HEK293 (cell line): ENCODE measurements around the gene CRYBA2.

Experiments
- CTCF ChIA-PET: fragments of 350-600 bp; formaldehyde crosslinking; extraction: SDS; loops from one replicate; lab custom pipeline; 2021; ENCODE audit warnings: antibody characterized with exemption; lab: Yijun Ruan, JAX
- POLR2A ChIA-PET: fragments of 300-600 bp; formaldehyde crosslinking; extraction: SDS; loops from one replicate; lab custom pipeline; 2020; ENCODE audit warnings: antibody characterized with exemption, inconsistent platforms; lab: Yijun Ruan, JAX
- H3K27ac ChIP-seq: fragments of 200-500 bp; sonication (Bioruptor generic); 2 replicates; pipeline ENCODE4 v1.5.1; 2014; ENCODE audit warnings: low read depth, low read length, control low read depth, inconsistent platforms; ENCODE audit errors: extremely low read depth
- H3K36me3 ChIP-seq, 2 experiments: fragments of 200-500 bp in 1 of 2; sonication (Bioruptor generic) in 1 of 2; 1 replicate in 1 of 2; 2 replicates in 1 of 2; pipeline ENCODE4 v1.5.1; 2014 to 2017; ENCODE audit warnings: inconsistent platforms in 2 of 2, low read length in 2 of 2; ENCODE audit not compliant: control insufficient read depth in 2 of 2, insufficient read depth in 1 of 2
- H3K4me1 ChIP-seq: fragments of 200-500 bp; sonication (Bioruptor generic); 2 replicates; pipeline ENCODE4 v1.5.1; 2014; ENCODE audit warnings: mild to moderate bottlenecking, low read length, inconsistent platforms; ENCODE audit not compliant: control insufficient read depth, insufficient read depth
- H3K4me3 ChIP-seq: 2 replicates; pipeline ENCODE4 v1.5.1; 2011; ENCODE audit warnings: low read depth, mild to moderate bottlenecking, control low read depth, low read length, moderate library complexity
- H3K9me3 ChIP-seq: fragments of 200-500 bp; sonication (Bioruptor generic); 2 replicates; pipeline ENCODE4 v1.5.1; 2014; ENCODE audit warnings: low read depth, low read length, inconsistent platforms; ENCODE audit not compliant: control insufficient read depth, insufficient read depth
- BCL11B ChIP-seq: fragments of 450-650 bp; formaldehyde crosslinking; IDR thresholded peaks from 2 replicates; pipeline ENCODE4 v1.5.1; 2016; ENCODE audit warnings: low read depth, missing biosample characterization, missing genetic modification characterization
- FEZF1 ChIP-seq: fragments of 450-650 bp; formaldehyde crosslinking; IDR thresholded peaks from 2 replicates; pipeline ENCODE4 v1.5.1; 2016; ENCODE audit warnings: missing biosample characterization, missing genetic modification characterization
- HOXD13 ChIP-seq: sonication (generic); formaldehyde crosslinking; IDR thresholded peaks from 2 replicates; pipeline ENCODE4 v1.8.0; 2022; ENCODE audit warnings: missing genetic modification reagents, borderline replicate concordance
- KLF1 ChIP-seq: fragments of 450-650 bp; formaldehyde crosslinking; IDR thresholded peaks from 2 replicates; pipeline ENCODE4 v1.5.1; 2016; ENCODE audit warnings: missing biosample characterization, missing genetic modification characterization
- SP3 ChIP-seq: fragments of 450-650 bp; formaldehyde crosslinking; IDR thresholded peaks from 2 replicates; pipeline ENCODE4 v1.5.1; 2016; ENCODE audit warnings: missing biosample characterization, missing genetic modification characterization
- SP7 ChIP-seq: fragments of 450-650 bp; formaldehyde crosslinking; IDR thresholded peaks from 2 replicates; pipeline ENCODE4 v1.5.1; 2016; ENCODE audit warnings: missing biosample characterization, missing genetic modification characterization
- ZBTB48 ChIP-seq: fragments of 450-650 bp; formaldehyde crosslinking; IDR thresholded peaks from 2 replicates; pipeline ENCODE4 v1.5.1; 2016; ENCODE audit warnings: missing biosample characterization, missing genetic modification characterization
- ZEB2 ChIP-seq: fragments of 450-650 bp; formaldehyde crosslinking; IDR thresholded peaks from 2 replicates; pipeline ENCODE4 v1.5.1; 2016; ENCODE audit warnings: missing biosample characterization, missing genetic modification characterization
- ZNF10 ChIP-seq: fragments of 450-650 bp; formaldehyde crosslinking; IDR thresholded peaks from 2 replicates; pipeline ENCODE4 v1.5.1; 2017; ENCODE audit warnings: missing biosample characterization, missing genetic modification characterization
- ZNF112 ChIP-seq: fragments of 450-650 bp; formaldehyde crosslinking; IDR thresholded peaks from 2 replicates; pipeline ENCODE4 v1.5.0; 2017; ENCODE audit warnings: missing biosample characterization, missing genetic modification characterization
- ZNF146 ChIP-seq: fragments of 450-650 bp; formaldehyde crosslinking; IDR thresholded peaks from 2 replicates; pipeline ENCODE4 v1.5.1; 2016; ENCODE audit warnings: missing biosample characterization, missing genetic modification characterization
- ZNF19 ChIP-seq: fragments of 450-650 bp; formaldehyde crosslinking; IDR thresholded peaks from 2 replicates; pipeline ENCODE4; 2016; ENCODE audit warnings: missing biosample characterization, missing genetic modification characterization, low read depth
- ZNF350 ChIP-seq: fragments of 450-650 bp; formaldehyde crosslinking; IDR thresholded peaks from 2 replicates; pipeline ENCODE4 v1.5.0; 2017; ENCODE audit warnings: missing biosample characterization, mild to moderate bottlenecking, missing genetic modification characterization
- ZNF521 ChIP-seq: fragments of 450-650 bp; formaldehyde crosslinking; IDR thresholded peaks from 2 replicates; pipeline ENCODE4 v1.5.1; 2017; ENCODE audit warnings: missing biosample characterization, mild to moderate bottlenecking, missing genetic modification characterization
- ZNF549 ChIP-seq: fragments of 450-650 bp; IDR thresholded peaks from 2 replicates; pipeline ENCODE4 v1.5.1; 2018; ENCODE audit warnings: missing biosample characterization, missing genetic modification characterization, mild to moderate bottlenecking, inconsistent platforms, moderate library complexity
- ZNF555 ChIP-seq: fragments of 450-650 bp; formaldehyde crosslinking; conservative IDR thresholded peaks from 2 replicates; pipeline ENCODE4 v1.5.1; 2017; ENCODE audit warnings: missing biosample characterization, mild to moderate bottlenecking, missing genetic modification characterization, inconsistent platforms
- ZNF561 ChIP-seq: fragments of 450-650 bp; IDR thresholded peaks from 2 replicates; pipeline ENCODE4 v1.5.1; 2018; ENCODE audit warnings: missing biosample characterization, missing genetic modification characterization, borderline replicate concordance
- ZNF610 ChIP-seq: fragments of 450-650 bp; formaldehyde crosslinking; IDR thresholded peaks from 2 replicates; pipeline ENCODE4 v1.5.1; 2016; ENCODE audit warnings: missing biosample characterization, missing genetic modification characterization, borderline replicate concordance
- ZNF654 ChIP-seq: fragments of 450-650 bp; formaldehyde crosslinking; IDR thresholded peaks from 2 replicates; pipeline ENCODE4 v1.5.1; 2016; ENCODE audit warnings: low read depth, missing biosample characterization, missing genetic modification characterization
- ZNF660 ChIP-seq: fragments of 450-650 bp; IDR thresholded peaks from 2 replicates; pipeline ENCODE4 v1.5.1; 2018; ENCODE audit warnings: missing biosample characterization, mild to moderate bottlenecking, missing genetic modification characterization
- ZNF664 ChIP-seq: fragments of 450-650 bp; formaldehyde crosslinking; IDR thresholded peaks from 2 replicates; pipeline ENCODE4 v1.5.1; 2016; ENCODE audit warnings: missing biosample characterization, missing genetic modification characterization
- ZNF768 ChIP-seq: fragments of 450-650 bp; formaldehyde crosslinking; IDR thresholded peaks from 2 replicates; pipeline ENCODE4 v1.5.1; 2018; ENCODE audit warnings: missing biosample characterization, mild to moderate bottlenecking, missing genetic modification characterization
- TF ChIP-seq, protein P1 (sequence below): fragments of 450-650 bp; formaldehyde crosslinking; IDR thresholded peaks from 2 replicates; pipeline ENCODE4 v1.5.1; 2016; ENCODE audit warnings: missing biosample characterization, missing genetic modification characterization
- TF ChIP-seq, protein P2 (sequence below): fragments of 450-650 bp; formaldehyde crosslinking; optimal IDR thresholded peaks from 2 replicates; pipeline ENCODE3; 2016; ENCODE audit warnings: missing biosample characterization, mild to moderate bottlenecking, missing genetic modification characterization
- TF ChIP-seq, protein P3 (sequence below): fragments of 450-650 bp; formaldehyde crosslinking; IDR thresholded peaks from 2 replicates; pipeline ENCODE4 v1.5.1; 2016; ENCODE audit warnings: missing biosample characterization, missing genetic modification characterization, borderline replicate concordance
- TF ChIP-seq, protein P4 (sequence below): fragments of 450-650 bp; formaldehyde crosslinking; IDR thresholded peaks from 2 replicates; pipeline ENCODE4 v1.5.1; 2017; ENCODE audit warnings: missing biosample characterization, missing genetic modification characterization

CRYBA2 gene

DNA sequence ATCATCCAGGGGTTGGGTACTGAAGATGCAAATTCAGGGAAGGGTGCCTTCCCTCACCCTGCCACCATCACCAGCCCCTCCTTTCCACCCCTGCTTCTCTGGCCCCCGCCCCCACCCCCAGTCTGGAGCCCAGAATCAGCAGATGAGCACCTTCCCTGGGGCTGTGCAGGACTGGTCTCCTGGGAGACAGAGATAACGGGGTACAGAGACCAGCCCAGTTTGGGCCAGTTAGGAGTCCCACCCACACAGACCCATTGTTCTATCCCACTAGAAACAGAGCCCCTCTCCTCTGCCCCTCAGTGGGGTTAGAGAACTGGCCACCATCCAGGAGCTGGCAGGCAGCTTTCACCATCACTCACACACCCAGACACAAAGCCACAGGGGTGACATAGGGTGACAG lies 4.5 kb upstream of the CRYBA2 start (continued):
- TF ChIP-seq ZEB2 (tag by site-specific recombination) (no peak), BCL11B (tag by site-specific recombination) (no peak)

DNA sequence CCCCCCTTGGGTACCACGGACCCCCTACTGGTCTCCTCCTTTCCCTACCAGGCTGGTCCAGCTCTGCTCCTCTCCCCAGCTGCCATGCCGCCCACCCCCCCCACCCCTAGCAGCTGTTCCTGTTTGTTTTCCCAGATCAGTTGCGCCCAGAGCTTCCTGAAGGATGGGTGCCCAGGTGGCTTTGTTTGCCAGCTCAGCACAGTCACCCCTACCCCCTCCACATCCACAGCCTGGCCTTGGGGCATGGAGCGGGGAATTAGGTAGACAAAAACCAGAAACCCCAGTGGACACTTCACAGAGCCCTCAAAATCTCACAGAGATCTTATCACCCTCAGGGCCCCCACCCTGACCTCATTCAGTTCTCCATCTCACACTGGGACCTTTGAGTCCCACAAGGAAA lies 3.7 kb upstream of the CRYBA2 start:
- H3K4me3 ChIP-seq = no peak overlapping the region
- no peaks in the 10 kb centered on the region for H3K4me1 ChIP-seq
- ChIA-PET POLR2A (interaction anchor here (0.7 kb wide), 1 partner anchor 180 kb away, joined by 3 read pairs; the partner anchor contains the start of gene CNPPD1), CTCF (interaction anchor here (0.6 to 2.7 kb wide), 8 partner anchors 8 to 162 kb away, joined by 3 to 10 read pairs (median 6); no protein-coding TSS in a partner anchor)
- no peaks in the 10 kb centered on the region for H3K36me3 ChIP-seq
- H3K27ac ChIP-seq = no peak overlapping the region
- no peak for TF ChIP-seq ZNF19 (tag by site-specific recombination)
- TF ChIP-seq ZNF561 = no peak
- no peak for TF ChIP-seq ZNF146 (tag by site-specific recombination)
- TF ChIP-seq ZNF664 = no peak
- no peak for TF ChIP-seq ZNF112 (tag by site-specific recombination)
- no peak for TF ChIP-seq ZNF768 (tag by site-specific recombination)
- TF ChIP-seq, protein P1, sequence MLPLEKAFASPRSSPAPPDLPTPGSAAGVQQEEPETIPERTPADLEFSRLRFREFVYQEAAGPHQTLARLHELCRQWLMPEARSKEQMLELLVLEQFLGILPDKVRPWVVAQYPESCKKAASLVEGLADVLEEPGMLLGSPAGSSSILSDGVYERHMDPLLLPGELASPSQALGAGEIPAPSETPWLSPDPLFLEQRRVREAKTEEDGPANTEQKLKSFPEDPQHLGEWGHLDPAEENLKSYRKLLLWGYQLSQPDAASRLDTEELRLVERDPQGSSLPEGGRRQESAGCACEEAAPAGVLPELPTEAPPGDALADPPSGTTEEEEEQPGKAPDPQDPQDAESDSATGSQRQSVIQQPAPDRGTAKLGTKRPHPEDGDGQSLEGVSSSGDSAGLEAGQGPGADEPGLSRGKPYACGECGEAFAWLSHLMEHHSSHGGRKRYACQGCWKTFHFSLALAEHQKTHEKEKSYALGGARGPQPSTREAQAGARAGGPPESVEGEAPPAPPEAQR (tag by site-specific recombination) = no peak
- TF ChIP-seq KLF1 (tag by site-specific recombination) = no peak
- TF ChIP-seq FEZF1 (tag by site-specific recombination) = no peak
- TF ChIP-seq ZNF10 (tag by site-specific recombination) = no peak
- TF ChIP-seq ZNF660 (tag by site-specific recombination) = no peak
- TF ChIP-seq ZNF555 = no peak
- H3K9me3 ChIP-seq = no peaks in the 10 kb centered on the region

DNA sequence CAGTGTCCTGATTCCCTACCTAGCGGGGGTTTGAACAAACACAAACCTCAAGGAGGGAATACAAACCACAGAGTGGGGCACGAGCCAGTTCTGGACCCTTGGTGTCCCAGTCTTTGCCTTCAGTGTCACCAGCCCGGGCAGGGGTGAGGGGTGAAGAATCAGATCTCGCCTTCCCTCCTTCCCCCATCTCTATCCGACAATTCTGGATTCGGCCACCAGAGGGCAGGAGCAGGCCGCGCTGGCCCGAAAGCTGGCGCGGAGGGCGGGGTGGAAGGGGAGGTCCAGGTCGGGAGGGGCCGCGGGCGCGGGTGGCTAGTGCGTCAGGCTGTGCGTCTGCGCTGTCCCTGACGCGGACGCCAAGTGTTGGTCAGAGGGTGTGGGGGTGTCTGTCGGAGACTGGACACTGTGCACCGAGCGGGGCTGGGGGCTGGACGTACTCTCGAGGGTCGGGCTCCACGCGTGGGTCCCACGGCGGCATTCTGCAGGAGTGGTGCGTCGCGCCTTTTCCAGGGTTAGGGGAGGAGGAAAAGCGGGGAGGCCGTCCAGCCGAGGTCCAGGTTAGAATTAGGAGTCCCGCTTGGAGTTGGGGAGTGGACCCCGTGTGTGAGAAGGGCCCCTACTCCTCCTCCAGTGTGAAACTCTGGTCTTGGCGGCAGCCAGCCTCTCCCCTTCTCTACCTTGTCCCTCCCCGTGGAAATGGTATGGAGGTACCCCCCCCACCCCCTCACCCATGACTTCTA lies 2.9 kb upstream of the CRYBA2 start:
- no peaks in the 10 kb centered on the region for H3K36me3 ChIP-seq
- H3K4me1 ChIP-seq = no peaks in the 10 kb centered on the region
- no peak overlapping the region for H3K27ac ChIP-seq
- ChIA-PET CTCF (interaction anchor here (0.5 to 2.8 kb wide), 30 partner anchors 8 to 1058 kb away, joined by 3 to 31 read pairs (median 4); no protein-coding TSS in a partner anchor), POLR2A (interaction anchor here (0.5 kb wide), 1 partner anchor 31 kb away, joined by 6 read pairs; no protein-coding TSS in a partner anchor)
- no peaks in the 10 kb centered on the region for H3K9me3 ChIP-seq
- H3K4me3 ChIP-seq = peak overlapping the region; percentile 27
- TF ChIP-seq ZBTB48 (tag by site-specific recombination) = peak; percentile 27; the same call in 1 of the 2 replicates
- TF ChIP-seq, protein P2, sequence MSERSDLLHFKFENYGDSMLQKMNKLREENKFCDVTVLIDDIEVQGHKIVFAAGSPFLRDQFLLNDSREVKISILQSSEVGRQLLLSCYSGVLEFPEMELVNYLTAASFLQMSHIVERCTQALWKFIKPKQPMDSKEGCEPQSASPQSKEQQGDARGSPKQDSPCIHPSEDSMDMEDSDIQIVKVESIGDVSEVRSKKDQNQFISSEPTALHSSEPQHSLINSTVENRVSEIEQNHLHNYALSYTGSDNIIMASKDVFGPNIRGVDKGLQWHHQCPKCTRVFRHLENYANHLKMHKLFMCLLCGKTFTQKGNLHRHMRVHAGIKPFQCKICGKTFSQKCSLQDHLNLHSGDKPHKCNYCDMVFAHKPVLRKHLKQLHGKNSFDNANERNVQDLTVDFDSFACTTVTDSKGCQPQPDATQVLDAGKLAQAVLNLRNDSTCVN = peak; percentile 49
- TF ChIP-seq ZNF521 (tag by site-specific recombination) = no peak
- TF ChIP-seq, protein P3, sequence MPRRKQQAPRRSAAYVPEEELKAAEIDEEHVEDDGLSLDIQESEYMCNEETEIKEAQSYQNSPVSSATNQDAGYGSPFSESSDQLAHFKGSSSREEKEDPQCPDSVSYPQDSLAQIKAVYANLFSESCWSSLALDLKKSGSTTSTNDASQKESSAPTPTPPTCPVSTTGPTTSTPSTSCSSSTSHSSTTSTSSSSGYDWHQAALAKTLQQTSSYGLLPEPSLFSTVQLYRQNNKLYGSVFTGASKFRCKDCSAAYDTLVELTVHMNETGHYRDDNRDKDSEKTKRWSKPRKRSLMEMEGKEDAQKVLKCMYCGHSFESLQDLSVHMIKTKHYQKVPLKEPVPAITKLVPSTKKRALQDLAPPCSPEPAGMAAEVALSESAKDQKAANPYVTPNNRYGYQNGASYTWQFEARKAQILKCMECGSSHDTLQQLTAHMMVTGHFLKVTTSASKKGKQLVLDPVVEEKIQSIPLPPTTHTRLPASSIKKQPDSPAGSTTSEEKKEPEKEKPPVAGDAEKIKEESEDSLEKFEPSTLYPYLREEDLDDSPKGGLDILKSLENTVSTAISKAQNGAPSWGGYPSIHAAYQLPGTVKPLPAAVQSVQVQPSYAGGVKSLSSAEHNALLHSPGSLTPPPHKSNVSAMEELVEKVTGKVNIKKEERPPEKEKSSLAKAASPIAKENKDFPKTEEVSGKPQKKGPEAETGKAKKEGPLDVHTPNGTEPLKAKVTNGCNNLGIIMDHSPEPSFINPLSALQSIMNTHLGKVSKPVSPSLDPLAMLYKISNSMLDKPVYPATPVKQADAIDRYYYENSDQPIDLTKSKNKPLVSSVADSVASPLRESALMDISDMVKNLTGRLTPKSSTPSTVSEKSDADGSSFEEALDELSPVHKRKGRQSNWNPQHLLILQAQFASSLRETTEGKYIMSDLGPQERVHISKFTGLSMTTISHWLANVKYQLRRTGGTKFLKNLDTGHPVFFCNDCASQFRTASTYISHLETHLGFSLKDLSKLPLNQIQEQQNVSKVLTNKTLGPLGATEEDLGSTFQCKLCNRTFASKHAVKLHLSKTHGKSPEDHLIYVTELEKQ (tag by site-specific recombination) = no peak
- no peak for TF ChIP-seq ZNF549 (tag by site-specific recombination)
- TF ChIP-seq, protein P4, sequence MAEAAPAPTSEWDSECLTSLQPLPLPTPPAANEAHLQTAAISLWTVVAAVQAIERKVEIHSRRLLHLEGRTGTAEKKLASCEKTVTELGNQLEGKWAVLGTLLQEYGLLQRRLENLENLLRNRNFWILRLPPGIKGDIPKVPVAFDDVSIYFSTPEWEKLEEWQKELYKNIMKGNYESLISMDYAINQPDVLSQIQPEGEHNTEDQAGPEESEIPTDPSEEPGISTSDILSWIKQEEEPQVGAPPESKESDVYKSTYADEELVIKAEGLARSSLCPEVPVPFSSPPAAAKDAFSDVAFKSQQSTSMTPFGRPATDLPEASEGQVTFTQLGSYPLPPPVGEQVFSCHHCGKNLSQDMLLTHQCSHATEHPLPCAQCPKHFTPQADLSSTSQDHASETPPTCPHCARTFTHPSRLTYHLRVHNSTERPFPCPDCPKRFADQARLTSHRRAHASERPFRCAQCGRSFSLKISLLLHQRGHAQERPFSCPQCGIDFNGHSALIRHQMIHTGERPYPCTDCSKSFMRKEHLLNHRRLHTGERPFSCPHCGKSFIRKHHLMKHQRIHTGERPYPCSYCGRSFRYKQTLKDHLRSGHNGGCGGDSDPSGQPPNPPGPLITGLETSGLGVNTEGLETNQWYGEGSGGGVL (tag by site-specific recombination) = no peak
- TF ChIP-seq ZNF610 (tag by site-specific recombination) = no peak
- TF ChIP-seq ZNF654 = peak; percentile 60
- TF ChIP-seq ZNF350 (tag by site-specific recombination) = no peak
- TF ChIP-seq HOXD13 (CRISPR knock-in tag) = no peak
- peak; percentile 60 for TF ChIP-seq SP3 (tag by site-specific recombination)
- peak; percentile 51; the same call in 1 of the 2 replicates for TF ChIP-seq SP7 (tag by site-specific recombination)
